ENCODE data around the gene RRAGB.
"Not testable (repeated sequence)": the region's sequence is repeated elsewhere in the genome, so short reads cannot be mapped to it uniquely, and the experiment has no call there.

- TF ChIP-seq POLR2AphosphoS5, POLR2A (IDR thresholded peaks at IDR 0.05; ENCODE audit: low read depth, low read length): not testable (repeated sequence)
These were observed 30.9 kb downstream of the RRAGB start for GRCh38 chrX:55748463-55748862.
